Stimulated activated CD8-positive, alpha-beta memory T cell treated with anti-CD3 and anti-CD28 coated beads, Interleukin-2, amount 100 ng/mL, for 48 hours (primary cell): Measurements from ENCODE around the gene DEDD2.

Experiments used
- DNase-seq, 2 donors: peaks; one replicate each; pipeline ENCODE4 v3.0.0-alpha.2; 2020; ENCODE audit warnings: low read depth in 2 of 2

DEDD2 gene

DNA sequence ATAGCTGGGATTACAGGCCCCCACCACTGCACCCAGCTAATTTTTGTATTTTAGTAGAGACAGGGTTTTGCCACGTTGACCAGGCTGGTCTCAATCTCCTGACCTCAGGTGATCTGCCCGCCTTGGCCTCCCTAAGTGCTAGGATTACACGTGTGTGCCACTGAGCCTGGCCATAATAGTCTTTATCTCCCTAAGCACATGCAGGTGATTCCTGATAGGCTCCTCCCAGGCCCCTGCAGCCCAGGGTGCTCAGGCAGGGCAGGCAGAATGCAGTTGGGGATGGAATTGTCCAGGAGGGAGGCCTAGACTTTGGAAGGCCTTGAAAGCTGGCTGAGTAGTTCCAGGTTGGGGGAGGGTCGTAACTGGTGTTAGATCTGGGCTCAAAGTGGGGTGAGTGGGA lies 11.2 kb upstream of the DEDD2 start:
- no peak for DNase-seq

GRCh38 chr19:42226886-42227285 lies 9.4 kb upstream of the DEDD2 start:
- no peak for DNase-seq

- DNase-seq = no peak
Measured at GRCh38 chr19:42225718-42226292, 8.3 kb upstream of the DEDD2 start.

DNA sequence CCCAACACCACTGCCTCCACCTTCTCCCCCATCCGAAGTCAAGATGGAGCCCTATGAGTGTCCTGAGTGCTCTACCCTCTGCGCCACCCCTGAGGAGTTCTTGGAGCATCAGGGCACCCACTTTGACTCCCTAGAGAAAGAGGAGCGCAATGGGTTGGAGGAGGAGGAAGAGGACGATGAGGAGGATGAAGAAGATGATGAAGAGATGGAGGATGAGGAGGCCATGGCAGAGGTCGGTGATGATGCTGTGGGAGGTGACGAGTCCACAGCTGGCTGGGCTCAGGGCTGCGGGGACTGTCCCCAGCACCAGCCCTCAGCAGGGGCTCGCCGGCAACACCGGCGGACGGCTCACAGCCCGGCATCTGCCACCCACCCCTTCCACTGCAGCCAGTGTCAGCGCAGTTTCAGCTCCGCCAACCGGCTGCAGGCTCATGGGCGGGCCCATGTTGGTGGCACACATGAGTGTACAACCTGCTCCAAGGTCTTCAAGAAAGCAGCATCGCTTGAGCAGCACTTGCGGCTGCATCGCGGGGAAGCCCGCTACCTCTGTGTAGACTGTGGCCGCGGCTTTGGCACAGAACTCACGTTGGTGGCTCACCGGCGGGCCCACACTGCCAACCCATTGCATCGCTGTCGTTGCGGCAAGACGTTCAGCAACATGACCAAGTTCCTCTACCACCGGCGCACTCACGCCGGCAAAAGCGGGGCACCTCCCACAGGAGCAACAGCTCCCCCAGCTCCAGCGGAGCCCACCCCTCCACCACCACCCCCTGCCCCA lies 7.7 kb upstream of the DEDD2 start:
- no peak for DNase-seq

DNA sequence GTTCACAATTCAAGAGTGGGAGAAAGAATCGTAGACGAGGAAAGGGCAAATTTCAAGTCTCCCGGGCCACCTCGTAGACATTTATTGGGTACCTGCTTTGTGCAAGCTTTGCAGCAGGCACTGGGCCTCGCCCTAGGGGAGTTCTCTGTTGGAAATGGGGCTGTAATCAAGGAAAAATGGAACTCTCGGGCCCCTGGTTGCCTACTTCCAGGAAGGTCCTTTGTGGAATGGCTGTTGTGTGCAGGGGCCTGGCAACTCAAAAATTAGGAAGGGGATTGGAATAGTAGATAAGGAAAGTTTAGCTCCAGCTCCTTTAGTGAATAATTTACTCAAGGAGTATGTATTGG lies 3.2 kb upstream of the DEDD2 start:
- no peak for DNase-seq

- peak; percentile 95 to 96 for DNase-seq
Measured at GRCh38 chr19:42219812-42220750, 2.6 kb upstream of the DEDD2 start, which contains the start of gene ZNF526. Gene ZNF526 (plus strand): TSS chr19:42220312. CDS start chr19:42224404, 4,092 bp downstream.

DNA sequence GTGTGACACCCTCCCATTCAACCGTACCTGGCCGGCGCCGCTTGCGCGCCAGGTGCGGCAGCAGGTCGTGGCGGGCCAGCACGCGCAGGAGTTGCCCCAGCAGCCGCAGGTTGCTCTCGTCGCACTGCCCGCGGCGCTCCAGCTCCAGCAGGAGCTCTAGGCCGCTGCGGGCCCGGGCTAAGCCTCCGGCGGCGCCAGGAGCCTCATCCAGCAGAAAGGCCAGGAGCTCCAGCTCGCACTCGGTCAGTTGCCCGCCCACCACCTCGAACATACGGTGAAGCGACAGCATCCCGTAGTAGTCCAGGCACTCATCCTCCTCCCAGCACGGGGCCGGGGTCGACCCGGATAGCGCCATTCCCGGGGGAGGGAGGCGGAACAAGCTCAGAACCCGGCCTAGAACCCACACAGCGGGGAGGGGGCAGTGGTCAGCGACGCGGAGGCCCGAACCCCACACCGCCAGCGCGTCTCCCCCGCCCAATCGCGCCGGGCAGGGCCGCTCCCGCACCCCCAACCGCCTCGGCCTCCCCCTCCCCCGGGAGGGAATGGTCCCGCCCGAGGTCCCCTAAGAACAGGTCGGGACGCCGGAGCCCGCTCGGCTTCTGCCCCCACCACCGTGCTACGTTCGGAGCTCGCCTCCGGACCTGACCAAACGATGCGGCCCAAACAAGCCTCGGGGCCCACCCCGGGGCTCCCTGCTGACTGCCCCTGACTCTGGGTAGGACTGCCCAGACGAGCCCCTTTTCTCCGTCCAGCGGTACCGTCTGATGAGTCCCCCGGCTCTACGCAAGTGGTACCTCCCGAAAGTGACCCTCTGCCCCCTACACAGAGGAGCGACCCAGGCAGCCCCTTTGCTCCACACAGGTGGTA lies 591 bp downstream of the DEDD2 start:
- peak; percentile 13 to 23 for DNase-seq

- no peak for DNase-seq
Measured at GRCh38 chr19:42214810-42215485, 2.5 kb downstream of the DEDD2 start.

GRCh38 chr19:42212886-42213285 lies 4.6 kb downstream of the DEDD2 start:
- DNase-seq = no peak

DNA sequence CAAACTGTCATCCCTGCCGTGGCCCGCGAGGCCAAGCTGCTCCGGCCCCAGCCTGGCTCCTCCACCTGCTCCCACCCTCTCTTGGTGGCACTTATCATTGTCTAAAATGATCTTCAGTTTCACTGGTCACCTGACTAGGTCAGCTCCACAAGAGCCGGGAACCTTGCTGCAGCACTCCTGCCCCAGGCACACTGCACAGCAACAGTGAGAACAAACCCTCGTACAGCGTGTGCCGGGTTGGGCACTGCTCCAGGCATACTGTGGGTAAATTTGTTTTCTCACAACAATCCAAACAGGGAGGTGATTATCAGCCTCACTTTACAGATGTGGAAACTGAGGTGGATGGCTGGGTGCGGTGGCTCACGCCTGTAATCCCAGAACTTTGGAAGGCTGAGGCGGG lies 8.9 kb downstream of the DEDD2 start:
- DNase-seq = no peak

GRCh38 chr19:42207767-42208271 lies 9.7 kb downstream of the DEDD2 start:
- DNase-seq = no peak

DNA sequence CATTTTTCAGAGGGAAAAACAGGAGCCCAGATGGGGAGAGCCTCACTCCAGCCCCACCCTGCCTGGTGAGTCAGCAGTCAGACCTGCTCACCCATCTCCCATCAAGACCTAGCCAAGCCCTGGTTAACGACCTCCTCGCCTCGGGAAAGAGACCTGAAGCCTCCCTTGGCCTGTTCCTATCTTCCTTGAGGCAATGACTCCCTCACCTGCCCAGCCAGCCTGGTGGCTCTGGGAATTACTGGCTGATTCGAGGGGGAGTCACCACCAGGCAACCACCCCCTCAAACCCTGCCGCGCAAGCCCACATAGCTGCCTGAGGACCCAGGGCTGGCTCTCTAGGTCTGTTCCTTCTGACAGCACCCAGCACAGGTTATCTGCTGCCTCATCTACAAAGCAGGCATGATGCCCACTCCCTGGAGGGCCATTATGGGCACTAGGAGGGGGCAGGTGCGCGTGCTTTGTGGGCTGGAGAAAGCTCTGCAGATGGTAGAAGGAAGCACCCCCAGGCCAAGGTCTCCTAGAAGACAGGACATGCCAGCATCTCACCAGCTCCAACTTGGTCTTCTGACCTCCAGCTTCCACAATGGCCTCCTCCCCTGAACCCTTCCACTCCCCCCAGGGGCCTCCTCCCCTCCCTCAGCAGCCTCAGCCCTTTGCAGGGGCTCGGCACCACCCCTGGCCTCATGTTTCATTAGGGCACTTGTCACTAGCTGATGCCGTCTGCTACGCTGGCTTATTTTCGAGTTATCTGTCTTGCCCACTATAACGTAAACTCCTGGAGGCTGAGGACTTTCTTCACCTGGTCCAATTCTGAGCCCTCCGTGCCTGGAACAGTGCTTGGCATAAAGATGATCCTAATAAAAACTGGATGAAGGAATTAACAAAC lies 10.4 kb downstream of the DEDD2 start:
- no peak for DNase-seq

DNA sequence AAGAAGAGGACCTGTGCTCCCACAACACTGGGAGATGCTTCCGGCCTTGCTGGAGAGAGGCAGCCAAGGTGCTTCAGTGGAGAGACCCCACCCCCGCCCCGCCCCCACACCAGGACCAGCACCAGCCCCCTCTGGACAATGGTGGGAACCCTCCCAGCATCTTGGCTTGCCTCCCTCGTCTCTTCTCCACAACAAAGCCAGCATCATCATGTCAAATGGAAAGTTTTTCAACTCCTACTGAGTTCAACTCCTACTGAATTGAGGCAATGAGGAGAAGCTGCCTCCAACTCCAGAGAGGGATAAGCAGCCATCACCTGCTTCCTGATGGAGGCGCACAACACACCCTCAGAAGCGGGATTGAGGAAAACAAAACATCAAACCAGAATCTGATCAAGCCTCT lies 12.8 kb downstream of the DEDD2 start:
- DNase-seq = no peak

- no peak for DNase-seq
Measured at GRCh38 chr19:42203700-42204099, 13.8 kb downstream of the DEDD2 start.

DNA sequence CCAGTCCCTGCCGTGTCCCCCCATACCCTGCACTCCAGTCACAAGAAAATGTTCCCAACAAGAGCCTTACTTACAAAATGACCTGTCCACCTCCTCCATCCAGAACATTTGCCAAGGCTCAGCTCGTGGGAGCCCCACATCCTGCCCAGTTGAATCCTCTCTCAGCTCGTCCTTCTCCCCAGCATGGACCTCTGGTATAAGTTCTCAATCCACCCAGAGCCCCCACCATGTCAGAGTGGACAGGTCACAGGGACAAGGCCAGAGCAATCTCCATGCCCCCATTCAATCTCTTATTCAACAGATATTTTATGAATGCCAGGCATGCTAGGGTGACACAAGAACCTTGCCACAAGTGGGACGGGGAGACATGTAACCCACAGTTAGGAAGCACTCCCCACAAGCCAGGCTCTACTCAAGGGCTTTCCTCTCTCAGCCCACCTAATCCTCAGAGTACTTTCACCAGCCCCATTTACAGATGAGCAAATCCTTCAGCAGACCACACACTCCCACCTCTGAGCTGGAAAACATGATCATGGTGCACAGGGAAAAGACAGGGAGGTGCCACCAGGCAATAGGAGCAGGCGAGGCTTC lies 15.1 kb downstream of the DEDD2 start:
- DNase-seq = no peak

- peak in 1 of 2 donors; percentile 38 for DNase-seq
Measured at GRCh38 chr19:42201489-42202289, 15.8 kb downstream of the DEDD2 start.

DNA sequence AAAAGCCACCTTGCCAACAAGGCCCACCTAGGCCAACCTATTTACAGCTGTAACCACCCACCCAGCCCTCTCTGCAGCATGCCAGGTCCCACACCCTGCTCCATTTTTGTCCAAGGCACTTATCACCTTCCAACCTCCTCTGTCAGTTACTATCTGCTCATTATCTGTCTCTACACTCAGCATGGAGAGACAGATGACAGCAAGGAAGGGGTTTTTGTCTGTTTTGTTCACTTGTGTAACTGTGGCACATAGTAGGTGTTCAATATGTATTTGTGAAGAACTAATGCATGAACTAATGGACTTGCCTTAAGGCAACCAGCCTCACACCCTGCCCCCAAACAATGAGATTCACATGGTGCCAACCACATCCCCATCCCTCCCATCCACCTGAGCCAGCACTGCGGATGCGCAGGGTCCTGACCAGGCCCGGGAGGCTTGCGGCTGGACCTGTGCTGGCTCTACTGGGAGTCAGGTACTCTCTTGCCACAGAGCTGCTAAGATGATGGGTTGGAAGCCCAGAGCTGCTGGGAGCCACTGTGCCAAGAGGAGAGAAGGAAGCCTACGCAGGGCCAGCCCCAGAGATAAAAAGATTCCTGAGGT lies 17.3 kb downstream of the DEDD2 start:
- DNase-seq = no peak
